ENCODE data around the gene CD19. TPM values are rescaled to one million over a fixed set of nuclear protein-coding genes. Genes with fewer than 3 reads are reported as not detected.
A peak's percentile ranks its signal among the peaks of the same experiment; 100 is the strongest.

The CD19 gene
- total RNA-seq, 2 donors from 2014 or later: 4.0 TPM; not detected in 1

DNA sequence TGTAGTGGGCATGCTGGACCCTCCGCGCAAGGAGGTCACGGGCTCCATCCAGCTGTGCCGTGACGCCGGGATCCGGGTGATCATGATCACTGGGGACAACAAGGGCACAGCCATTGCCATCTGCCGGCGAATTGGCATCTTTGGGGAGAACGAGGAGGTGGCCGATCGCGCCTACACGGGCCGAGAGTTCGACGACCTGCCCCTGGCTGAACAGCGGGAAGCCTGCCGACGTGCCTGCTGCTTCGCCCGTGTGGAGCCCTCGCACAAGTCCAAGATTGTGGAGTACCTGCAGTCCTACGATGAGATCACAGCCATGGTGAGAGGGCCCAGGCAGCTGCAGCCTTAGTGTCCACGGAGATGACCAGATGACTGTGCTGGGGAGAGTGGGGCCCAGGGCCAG is 31.2 kb upstream of the CD19 start:
- no peaks in the 10 kb centered on the region for H3K9me3 ChIP-seq (ENCODE audit: control insufficient read depth, low read length, poor library complexity, severe bottlenecking)
- H3K36me3 Mint-ChIP-seq (ENCODE audit: low read depth): no peaks in the 10 kb centered on the region
- ATAC-seq: no peak
- peak overlapping the region; percentile 34 for H3K27ac Mint-ChIP-seq
- no peak for DNase-seq
- H3K4me3 Mint-ChIP-seq: no peak overlapping the region
- peaks cover 4% of the 10 kb centered on the region for H3K4me1 Mint-ChIP-seq
- no peaks in the 10 kb centered on the region for H3K27me3 Mint-ChIP-seq

- ATAC-seq (no peak), DNase-seq (no peak)
- Mint-ChIP-seq H3K27me3 (no peaks in the 10 kb centered on the region), H3K27ac (no peak overlapping the region), H3K36me3 (ENCODE audit: low read depth) (no peaks in the 10 kb centered on the region), H3K4me3 (no peak overlapping the region), H3K4me1 (peaks cover 4% of the 10 kb centered on the region)
- no peaks in the 10 kb centered on the region for H3K9me3 ChIP-seq (ENCODE audit: control insufficient read depth, low read length, poor library complexity, severe bottlenecking)
Measured at GRCh38 chr16:28901862-28902261, 29.9 kb upstream of the CD19 start.

GRCh38 chr16:28902909-28903308 is 28.9 kb upstream of the CD19 start:
- H3K4me3 Mint-ChIP-seq: no peak overlapping the region
- no peak for DNase-seq
- ATAC-seq: peak; percentile 20
- peaks cover 4% of the 10 kb centered on the region for H3K4me1 Mint-ChIP-seq
- no peaks in the 10 kb centered on the region for H3K9me3 ChIP-seq (ENCODE audit: control insufficient read depth, low read length, poor library complexity, severe bottlenecking)
- H3K27me3 Mint-ChIP-seq: no peaks in the 10 kb centered on the region
- no peak overlapping the region for H3K27ac Mint-ChIP-seq
- no peaks in the 10 kb centered on the region for H3K36me3 Mint-ChIP-seq (ENCODE audit: low read depth)

GRCh38 chr16:28903344-28904042 is 28.3 kb upstream of the CD19 start:
- Mint-ChIP-seq H3K27me3 (no peaks in the 10 kb centered on the region), H3K4me1 (peaks cover 4% of the 10 kb centered on the region), H3K36me3 (ENCODE audit: low read depth) (no peaks in the 10 kb centered on the region), H3K27ac (no peak overlapping the region), H3K4me3 (no peak overlapping the region)
- H3K9me3 ChIP-seq (ENCODE audit: control insufficient read depth, low read length, poor library complexity, severe bottlenecking): no peaks in the 10 kb centered on the region
- DNase-seq (no peak), ATAC-seq (peak; percentile 14)

DNA sequence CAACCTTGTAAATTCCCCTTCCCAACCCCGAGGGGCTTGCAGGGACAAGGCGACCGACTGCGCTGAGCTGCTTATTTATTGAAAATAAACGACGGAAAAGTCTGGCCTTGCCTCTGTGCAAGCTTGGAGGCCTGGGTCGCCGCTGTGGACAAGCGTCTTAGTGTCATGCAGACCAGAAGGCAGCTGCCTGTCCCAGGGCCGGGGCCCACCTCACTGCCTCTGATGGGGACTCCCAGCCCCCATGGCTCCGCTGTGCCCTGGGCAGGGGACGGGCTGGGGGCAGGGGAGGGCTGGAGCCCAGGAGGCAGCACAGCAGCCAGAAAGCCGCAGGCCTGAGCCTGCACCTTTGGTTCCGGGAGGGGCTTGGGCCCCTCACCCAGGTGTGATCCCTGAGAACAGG is 27.4 kb upstream of the CD19 start:
- Mint-ChIP-seq H3K4me3 (no peak overlapping the region), H3K27me3 (no peaks in the 10 kb centered on the region), H3K36me3 (ENCODE audit: low read depth) (no peaks in the 10 kb centered on the region), H3K27ac (no peak overlapping the region), H3K4me1 (peaks cover 4% of the 10 kb centered on the region)
- ATAC-seq (no peak), DNase-seq (no peak)
- no peaks in the 10 kb centered on the region for H3K9me3 ChIP-seq (ENCODE audit: control insufficient read depth, low read length, poor library complexity, severe bottlenecking)

DNA sequence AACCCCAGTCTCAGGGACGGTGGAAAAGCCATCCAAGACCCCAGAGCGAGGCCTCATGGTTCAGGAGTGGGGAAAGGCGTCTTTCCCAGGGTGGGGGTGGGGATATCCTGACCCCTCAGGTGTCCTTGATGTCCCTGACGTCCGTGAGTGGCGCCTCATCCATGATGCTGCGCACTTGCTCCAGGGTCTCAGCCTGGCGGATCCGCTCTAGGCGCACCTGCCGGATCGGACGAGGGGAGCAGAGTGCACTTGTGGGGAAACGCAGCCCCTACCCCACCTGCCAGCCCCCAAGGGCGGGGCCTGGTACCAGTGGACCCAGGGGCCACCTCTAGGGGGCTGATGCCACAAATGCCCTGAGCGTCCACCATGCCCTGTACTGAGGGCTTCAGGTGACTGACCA is 26.9 kb upstream of the CD19 start:
- H3K36me3 Mint-ChIP-seq (ENCODE audit: low read depth): no peaks in the 10 kb centered on the region
- H3K27ac Mint-ChIP-seq: no peak overlapping the region
- ATAC-seq: no peak
- no peaks in the 10 kb centered on the region for H3K27me3 Mint-ChIP-seq
- DNase-seq: no peak
- H3K4me1 Mint-ChIP-seq: peaks cover 4% of the 10 kb centered on the region
- H3K4me3 Mint-ChIP-seq: no peak overlapping the region
- H3K9me3 ChIP-seq (ENCODE audit: control insufficient read depth, low read length, poor library complexity, severe bottlenecking): no peaks in the 10 kb centered on the region

DNA sequence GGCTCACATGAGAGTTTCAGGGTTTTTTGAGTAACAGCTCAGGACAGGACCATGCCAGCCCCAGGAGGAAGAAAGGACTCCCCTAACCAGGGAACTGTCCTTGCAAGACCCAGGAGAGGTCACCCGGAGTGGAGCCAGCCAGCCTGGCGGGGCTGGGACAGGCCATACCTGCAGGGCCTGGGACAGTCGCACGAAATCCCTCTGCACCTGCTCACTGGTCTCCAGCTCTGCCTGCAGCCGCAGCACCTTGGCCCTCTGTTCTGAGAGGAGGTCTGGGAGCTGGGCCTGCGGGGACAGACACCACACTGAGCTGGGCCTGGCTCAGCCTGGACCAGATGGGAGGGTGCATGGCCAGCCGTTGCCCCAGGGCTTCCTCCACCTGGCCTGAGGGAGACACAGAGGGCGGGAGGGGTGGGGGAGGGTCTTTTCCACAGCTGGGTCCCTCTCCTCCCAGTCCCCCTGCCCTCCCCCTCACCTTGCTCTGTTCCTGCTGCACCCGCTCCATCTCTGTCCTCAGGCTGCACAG is 26.5 kb upstream of the CD19 start:
- H3K4me3 Mint-ChIP-seq: no peak overlapping the region
- DNase-seq: no peak
- H3K9me3 ChIP-seq (ENCODE audit: control insufficient read depth, low read length, poor library complexity, severe bottlenecking): no peaks in the 10 kb centered on the region
- H3K4me1 Mint-ChIP-seq: peaks cover 4% of the 10 kb centered on the region
- H3K36me3 Mint-ChIP-seq (ENCODE audit: low read depth): no peaks in the 10 kb centered on the region
- H3K27me3 Mint-ChIP-seq: no peaks in the 10 kb centered on the region
- H3K27ac Mint-ChIP-seq: no peak overlapping the region
- no peak for ATAC-seq

- H3K36me3 Mint-ChIP-seq (ENCODE audit: low read depth): no peaks in the 10 kb centered on the region
Measured at GRCh38 chr16:28905800-28906372, 25.9 kb upstream of the CD19 start.

DNA sequence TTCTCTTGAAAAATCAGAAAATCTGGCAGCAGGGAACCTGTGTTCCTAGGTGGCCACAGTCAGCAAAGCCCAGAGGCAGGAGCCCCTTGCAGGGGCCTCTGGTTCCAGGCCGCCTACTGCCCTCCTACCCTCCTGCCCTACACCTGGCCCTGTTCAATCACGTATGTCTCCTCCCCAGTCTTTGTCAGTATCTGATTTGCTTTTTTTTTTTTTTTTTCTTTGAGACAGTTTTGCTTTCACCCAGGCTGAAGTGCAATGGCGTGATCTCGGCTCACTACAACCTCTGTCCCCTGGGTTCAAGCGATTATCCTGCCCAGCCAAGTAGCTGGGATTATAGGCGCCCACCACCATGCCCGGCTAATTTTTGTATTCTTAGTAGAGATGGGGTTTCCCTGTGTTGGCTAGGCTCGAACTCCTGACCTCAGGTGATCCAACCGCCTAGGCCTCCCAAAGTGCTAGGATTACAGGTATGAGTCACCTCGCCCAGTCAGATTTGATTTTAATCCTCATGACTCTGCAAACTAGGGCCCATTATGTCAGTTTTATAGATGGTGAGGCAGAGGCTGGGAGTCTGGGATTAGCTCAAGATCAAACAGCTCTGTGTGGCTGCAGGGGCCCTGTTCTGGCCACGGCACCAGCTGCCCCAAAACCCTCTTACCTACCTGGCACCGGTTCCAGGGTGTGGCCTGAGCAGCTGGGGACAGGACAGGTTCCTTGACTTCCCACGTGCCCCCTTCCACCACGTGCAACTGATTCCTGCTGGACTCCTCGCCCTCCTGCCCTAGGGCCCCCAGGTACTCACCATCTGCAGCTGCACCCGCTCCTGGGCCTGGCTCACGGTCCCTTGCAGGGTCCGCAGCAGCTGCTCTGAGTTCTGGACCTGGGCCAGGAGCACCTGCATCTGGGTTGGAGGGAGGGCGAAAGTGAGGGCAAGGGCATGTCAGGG is 21.4 kb upstream of the CD19 start:
- peaks cover 10% of the 10 kb centered on the region for H3K36me3 Mint-ChIP-seq (ENCODE audit: low read depth)
- H3K27me3 Mint-ChIP-seq: no peaks in the 10 kb centered on the region
- DNase-seq (no peak), ATAC-seq (no peak)
- H3K4me1 Mint-ChIP-seq: no peaks in the 10 kb centered on the region
- H3K27ac Mint-ChIP-seq: no peak overlapping the region
- H3K9me3 ChIP-seq (ENCODE audit: control insufficient read depth, low read length, poor library complexity, severe bottlenecking): no peaks in the 10 kb centered on the region
- no peak overlapping the region for H3K4me3 Mint-ChIP-seq

More at GRCh38 chr16:28905800-28906372, 25.9 kb upstream of the CD19 start:
- no peak overlapping the region for H3K27ac Mint-ChIP-seq
- H3K4me3 Mint-ChIP-seq: no peak overlapping the region
- peaks cover 4% of the 10 kb centered on the region for H3K4me1 Mint-ChIP-seq
- no peak for ATAC-seq
- H3K9me3 ChIP-seq (ENCODE audit: control insufficient read depth, low read length, poor library complexity, severe bottlenecking): no peaks in the 10 kb centered on the region
- H3K27me3 Mint-ChIP-seq: no peaks in the 10 kb centered on the region
- no peak for DNase-seq

DNA sequence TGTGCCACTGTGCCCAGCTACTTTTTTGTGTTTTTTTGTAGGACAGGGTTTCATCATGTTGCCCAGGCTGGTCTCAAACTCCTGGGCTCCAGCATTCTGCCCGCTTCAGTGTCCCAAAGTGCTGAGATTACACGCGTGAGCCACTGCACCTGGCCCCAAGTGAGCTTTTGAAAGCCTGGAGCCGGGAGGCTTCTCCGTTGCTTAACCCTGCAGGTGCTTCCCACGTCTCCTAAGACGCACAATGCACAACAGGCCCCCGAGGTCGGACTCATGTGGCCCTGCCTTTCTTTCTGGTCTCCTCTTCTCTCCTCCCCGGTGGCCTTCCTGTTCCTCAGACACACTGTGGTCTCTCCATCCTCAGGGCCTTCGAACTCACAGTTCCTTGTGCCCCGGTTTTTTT is 19.2 kb upstream of the CD19 start:
- Mint-ChIP-seq H3K4me3 (peak overlapping the region; percentile 63), H3K4me1 (no peaks in the 10 kb centered on the region)

DNA sequence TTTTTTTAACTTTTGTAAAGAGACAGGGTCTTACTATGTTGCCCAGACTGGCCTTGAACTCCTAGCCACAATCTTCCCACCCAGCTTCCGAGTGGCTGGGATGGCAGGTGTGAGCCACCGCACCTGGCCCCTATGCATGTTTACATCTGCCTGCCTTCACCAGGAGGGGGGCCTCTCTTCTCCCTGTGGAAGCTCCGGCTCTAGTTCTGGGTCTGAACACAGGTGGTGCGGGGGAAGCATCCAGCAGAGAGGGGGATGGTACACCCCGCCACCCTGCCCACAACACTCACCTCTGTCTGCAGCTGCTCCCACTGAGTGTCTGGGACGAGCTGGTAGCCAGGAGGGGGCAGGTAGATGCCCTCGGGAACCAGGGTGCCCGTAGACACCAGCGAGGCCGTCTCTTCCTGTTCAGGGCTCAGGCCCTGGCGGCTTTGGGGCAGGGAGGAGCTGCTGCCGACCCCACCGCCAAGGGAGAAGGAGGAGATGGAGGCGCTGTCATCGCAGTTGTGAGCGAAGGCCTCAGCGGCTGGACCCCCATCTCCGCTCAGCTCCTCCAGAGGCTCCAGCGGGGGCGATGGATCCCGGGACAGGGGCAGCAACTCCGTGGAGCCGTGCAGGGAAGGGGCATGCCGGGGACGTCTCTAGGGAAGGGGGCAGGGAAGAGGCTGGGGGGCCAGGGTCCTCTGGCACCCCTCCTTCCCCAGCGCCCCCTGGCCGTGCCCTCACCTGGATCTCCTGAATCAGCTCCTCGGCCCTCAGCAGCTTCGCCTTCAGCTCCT is 17.6 kb upstream of the CD19 start:
- Mint-ChIP-seq H3K4me3 (no peak overlapping the region), H3K27ac (peak overlapping the region; percentile 32), H3K27me3 (no peaks in the 10 kb centered on the region), H3K36me3 (ENCODE audit: low read depth) (peaks cover 13% of the 10 kb centered on the region), H3K4me1 (no peaks in the 10 kb centered on the region)
- DNase-seq (no peak), ATAC-seq (no peak)
- H3K9me3 ChIP-seq (ENCODE audit: control insufficient read depth, low read length, poor library complexity, severe bottlenecking): no peaks in the 10 kb centered on the region

More for the DNA sequence above, 19.2 kb upstream of the CD19 start:
- Mint-ChIP-seq H3K36me3 (ENCODE audit: low read depth) (peaks cover 13% of the 10 kb centered on the region), H3K27me3 (no peaks in the 10 kb centered on the region), H3K27ac (no peak overlapping the region)
- H3K9me3 ChIP-seq (ENCODE audit: control insufficient read depth, low read length, poor library complexity, severe bottlenecking): no peaks in the 10 kb centered on the region
- DNase-seq: no peak
- ATAC-seq: no peak

GRCh38 chr16:28915181-28915580 is 16.6 kb upstream of the CD19 start:
- H3K4me3 Mint-ChIP-seq: no peak overlapping the region
- DNase-seq: no peak
- peaks cover 13% of the 10 kb centered on the region for H3K36me3 Mint-ChIP-seq (ENCODE audit: low read depth)
- H3K27ac Mint-ChIP-seq: peak overlapping the region; percentile 32
- no peaks in the 10 kb centered on the region for H3K4me1 Mint-ChIP-seq
- no peak for ATAC-seq
- H3K9me3 ChIP-seq (ENCODE audit: control insufficient read depth, low read length, poor library complexity, severe bottlenecking): no peaks in the 10 kb centered on the region
- H3K27me3 Mint-ChIP-seq: no peaks in the 10 kb centered on the region
